GM12875 (cell line): Measurements from ENCODE around the gene PHF11.

Experiments used
- H3K4me3 ChIP-seq: one replicate; pipeline ENCODE4 v1.5.1; 2011; ENCODE audit warnings: low read depth, low read length, control low read depth
- TF ChIP-seq, protein P1 (sequence below): IDR thresholded peaks from 2 replicates; pipeline ENCODE4 v1.5.1; 2011; ENCODE audit warnings: low read depth, mild to moderate bottlenecking, control low read depth, inconsistent platforms, low read length, moderate library complexity, borderline replicate concordance; ENCODE audit not compliant: insufficient read depth

PHF11 gene

DNA sequence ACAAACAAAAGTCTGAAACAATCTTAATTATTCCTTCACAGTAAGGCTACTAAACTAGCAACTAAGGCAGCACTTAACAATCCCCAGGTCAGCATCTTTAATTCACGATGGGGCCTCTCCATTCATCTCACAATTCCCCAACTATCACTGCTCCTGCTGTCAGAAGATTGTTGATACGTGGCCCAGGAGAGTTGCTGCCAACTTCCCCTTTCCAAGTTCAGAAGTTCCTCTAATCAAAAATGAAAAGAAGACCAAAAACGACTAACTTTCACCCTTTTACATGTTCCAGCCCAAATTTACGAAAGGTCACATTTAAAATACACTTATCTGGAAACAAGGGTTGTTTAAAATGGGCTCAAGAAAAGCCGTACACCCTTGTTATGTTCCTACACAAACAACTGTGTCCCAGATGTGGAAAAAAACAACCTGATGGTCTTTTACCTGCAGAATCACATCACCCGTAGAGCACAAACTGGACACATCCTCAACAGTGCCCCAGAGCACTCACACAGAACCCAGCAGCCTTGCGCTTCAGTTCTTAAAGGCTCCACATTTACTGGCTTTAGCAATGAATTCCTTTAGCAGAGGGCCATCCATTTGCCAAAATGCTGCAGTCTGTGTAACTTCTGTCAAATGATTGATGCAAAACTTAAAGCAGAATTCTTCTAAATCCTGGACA, 38.0 kb downstream of the PHF11 start:
- TF ChIP-seq, protein P1, sequence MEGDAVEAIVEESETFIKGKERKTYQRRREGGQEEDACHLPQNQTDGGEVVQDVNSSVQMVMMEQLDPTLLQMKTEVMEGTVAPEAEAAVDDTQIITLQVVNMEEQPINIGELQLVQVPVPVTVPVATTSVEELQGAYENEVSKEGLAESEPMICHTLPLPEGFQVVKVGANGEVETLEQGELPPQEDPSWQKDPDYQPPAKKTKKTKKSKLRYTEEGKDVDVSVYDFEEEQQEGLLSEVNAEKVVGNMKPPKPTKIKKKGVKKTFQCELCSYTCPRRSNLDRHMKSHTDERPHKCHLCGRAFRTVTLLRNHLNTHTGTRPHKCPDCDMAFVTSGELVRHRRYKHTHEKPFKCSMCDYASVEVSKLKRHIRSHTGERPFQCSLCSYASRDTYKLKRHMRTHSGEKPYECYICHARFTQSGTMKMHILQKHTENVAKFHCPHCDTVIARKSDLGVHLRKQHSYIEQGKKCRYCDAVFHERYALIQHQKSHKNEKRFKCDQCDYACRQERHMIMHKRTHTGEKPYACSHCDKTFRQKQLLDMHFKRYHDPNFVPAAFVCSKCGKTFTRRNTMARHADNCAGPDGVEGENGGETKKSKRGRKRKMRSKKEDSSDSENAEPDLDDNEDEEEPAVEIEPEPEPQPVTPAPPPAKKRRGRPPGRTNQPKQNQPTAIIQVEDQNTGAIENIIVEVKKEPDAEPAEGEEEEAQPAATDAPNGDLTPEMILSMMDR, result no peak
- no peak overlapping the region for H3K4me3 ChIP-seq

DNA sequence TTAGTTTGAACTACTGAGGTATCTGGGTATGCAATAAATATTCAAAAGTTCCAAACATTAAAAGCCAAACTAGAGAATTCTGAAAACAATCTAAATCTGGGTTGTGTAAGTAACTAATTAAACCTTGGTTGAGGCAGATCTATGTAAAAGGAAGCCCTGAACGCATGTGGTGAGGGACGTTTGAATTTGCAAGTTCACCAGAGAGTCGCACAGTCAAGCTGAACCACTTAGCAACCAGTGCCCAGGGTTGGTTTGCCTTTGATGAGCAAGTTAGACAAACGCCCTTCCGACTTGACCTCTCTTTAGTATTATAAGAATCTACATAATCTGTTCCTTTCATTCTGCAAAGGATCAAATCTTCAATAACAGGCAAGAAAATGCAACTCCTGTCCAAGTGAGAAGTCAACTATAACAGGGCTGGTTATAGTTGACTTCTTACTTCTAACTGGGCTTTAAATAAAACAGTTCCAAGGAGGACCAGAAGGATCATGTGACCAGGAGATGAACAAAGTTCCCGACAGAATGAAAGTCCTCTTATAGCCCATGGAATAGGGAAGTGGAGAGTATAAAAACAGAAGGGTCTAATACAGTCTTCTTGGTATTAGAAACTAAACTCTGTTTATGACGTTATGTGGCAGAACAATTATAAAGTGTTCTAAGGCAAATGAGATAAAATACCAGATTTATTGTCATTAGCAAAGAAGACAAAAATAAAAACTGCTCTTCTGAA, 40.6 kb downstream of the PHF11 start:
- H3K4me3 ChIP-seq, result no peak overlapping the region
- TF ChIP-seq, protein P1, result no peak

DNA sequence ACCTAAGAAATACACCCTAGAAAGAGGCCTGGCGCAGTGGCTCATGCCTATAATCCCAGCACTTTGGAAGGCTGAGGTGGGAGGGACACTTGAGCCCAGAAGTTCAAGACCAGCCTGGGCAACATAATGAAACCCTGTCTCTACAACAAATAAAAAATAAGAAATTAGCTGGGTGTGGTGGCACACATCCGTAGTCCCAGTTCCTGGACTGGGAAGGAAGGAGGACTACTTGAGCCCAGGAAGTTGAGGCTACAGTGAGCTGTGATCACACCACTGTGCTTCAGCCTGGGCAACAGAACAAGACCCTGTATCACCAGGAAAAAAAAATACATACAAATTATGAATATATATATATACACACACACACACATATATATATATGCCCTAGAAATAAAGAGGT, 42.7 kb downstream of the PHF11 start:
- no peak overlapping the region for H3K4me3 ChIP-seq
- TF ChIP-seq, protein P1, result no peak

DNA sequence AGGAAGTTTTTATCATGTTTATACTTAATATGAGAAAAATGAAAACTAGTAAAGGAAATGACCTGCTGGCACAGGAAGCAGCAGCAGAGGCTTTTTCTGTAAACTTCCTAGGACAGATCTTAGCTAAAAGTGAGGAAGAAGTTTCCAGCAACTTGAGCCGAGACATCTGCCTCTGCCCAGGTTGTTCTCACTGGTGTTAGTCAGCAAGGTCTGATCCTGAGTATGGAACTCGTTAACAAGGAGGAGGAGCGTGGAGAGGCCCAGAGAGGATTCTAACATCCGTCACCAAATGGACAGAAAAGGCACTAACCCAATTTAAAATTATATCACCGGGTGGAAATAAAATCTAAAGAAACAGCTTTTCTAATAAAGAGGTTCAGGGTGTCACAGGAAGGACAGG, 43.6 kb downstream of the PHF11 start:
- TF ChIP-seq, protein P1, result no peak
- H3K4me3 ChIP-seq, result no peak overlapping the region

DNA sequence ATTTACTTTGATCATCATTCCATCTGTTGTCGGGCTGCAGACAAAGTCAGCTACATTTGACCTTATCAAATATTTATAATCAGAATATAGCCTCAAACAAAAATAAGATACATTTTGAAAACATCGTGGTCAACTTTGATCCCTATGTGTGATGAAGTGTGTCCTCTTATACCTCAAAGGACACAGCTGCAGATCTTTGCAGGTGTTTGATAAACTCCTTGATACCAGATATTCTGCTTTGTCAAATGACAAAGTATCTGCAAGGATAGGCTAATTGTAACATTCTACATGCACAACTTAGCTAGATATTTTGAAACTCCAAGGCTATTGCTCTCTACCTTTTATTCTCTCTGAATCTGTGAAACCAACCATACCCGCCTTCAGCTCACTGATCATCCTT, 44.0 kb downstream of the PHF11 start:
- no peak overlapping the region for H3K4me3 ChIP-seq
- TF ChIP-seq, protein P1, result no peak

DNA sequence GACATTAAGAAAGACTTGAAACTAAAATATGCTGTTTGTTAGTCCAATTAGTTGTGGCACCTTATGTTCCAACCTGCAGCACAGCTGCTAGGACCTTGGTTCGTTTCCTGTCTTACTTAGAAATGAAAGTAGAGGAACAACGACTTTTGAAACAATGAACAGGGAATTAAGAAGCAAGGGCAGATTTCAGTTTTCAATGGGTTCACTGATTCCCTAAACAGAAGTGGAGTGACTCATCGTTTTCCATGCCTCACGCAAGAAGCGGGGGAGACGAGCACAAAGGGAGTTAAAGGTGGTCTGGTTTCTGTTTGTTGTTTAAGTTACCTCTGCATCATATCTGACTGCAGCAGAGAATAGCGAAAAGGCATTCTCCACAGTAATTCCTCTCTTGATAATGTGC, 44.8 kb downstream of the PHF11 start:
- TF ChIP-seq, protein P1, result no peak
- H3K4me3 ChIP-seq, result no peak overlapping the region

DNA sequence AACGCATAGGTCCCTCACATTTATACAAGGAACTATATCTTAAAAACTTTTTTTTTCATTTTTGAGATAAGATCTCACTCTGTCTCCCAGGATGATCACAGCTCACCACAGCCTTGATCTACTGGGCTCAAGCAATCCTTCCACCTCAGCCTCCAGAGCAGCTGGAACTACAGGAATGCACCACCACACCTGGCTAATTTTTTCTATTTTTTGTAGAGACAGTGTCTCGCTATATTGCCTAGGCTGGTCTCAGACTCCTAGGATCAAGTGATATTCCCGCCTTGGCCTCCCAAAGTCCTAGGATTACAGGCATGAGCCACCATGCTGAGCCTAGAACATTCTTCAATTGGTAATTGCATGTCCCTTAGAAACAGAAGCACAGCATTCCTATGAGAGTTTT, 47.9 kb downstream of the PHF11 start:
- TF ChIP-seq, protein P1, result no peak
- H3K4me3 ChIP-seq, result no peak overlapping the region
